SK-N-MC (cell line): Measurements from ENCODE around the gene HHAT.

Experiments
- DNase-seq: peaks from one replicate; pipeline ENCODE4 v3.0.0-alpha.2; 2011; ENCODE audit warnings: low read depth, low spot score
- H3K27ac ChIP-seq: fragments of 200-600 bp; sonication (generic); 2 replicates; pipeline ENCODE4 v1.5.1; 2016; ENCODE audit warnings: mixed run types
- H3K36me3 ChIP-seq: fragments of 200-600 bp; sonication (generic); 2 replicates; pipeline ENCODE4 v1.6.1; 2017; ENCODE audit warnings: antibody characterized with exemption, low read length, mixed read lengths; ENCODE audit not compliant: insufficient read depth
- H3K4me3 ChIP-seq: fragments of 200-600 bp; sonication (generic); 2 replicates; pipeline ENCODE4 v1.5.1; 2016
- H3K9ac ChIP-seq: fragments of 200-600 bp; sonication (generic); 2 replicates; pipeline ENCODE4 v1.8.0; 2017; ENCODE audit warnings: mixed run types, mixed read lengths; ENCODE audit not compliant: insufficient read length
- H3K9me3 ChIP-seq: fragments of 200-600 bp; sonication (generic); 2 replicates; pipeline ENCODE4 v1.6.1; 2017; ENCODE audit warnings: low read depth, mild to moderate bottlenecking, antibody characterized with exemption, low read length, moderate library complexity, mixed read lengths
- EZH2 ChIP-seq: fragments of 200-600 bp; sonication (generic); IDR thresholded peaks from one replicate; pipeline ENCODE4 v1.6.1; 2017; ENCODE audit warnings: antibody characterized with exemption
- FOXP2 ChIP-seq: optimal IDR thresholded peaks from 2 replicates; pipeline ENCODE3; 2011; ENCODE audit warnings: mild to moderate bottlenecking, moderate library complexity; ENCODE audit not compliant: insufficient read depth; ENCODE audit errors: extremely low read length, control extremely low read depth
- POLR2AphosphoS5 ChIP-seq: IDR thresholded peaks from 2 replicates; pipeline ENCODE4 v1.6.1; 2012; ENCODE audit warnings: mild to moderate bottlenecking, low read depth, low read length, borderline replicate concordance

HHAT gene

GRCh38 chr1:210688512-210689234, 360.0 kb downstream of the HHAT start:
- no peak for DNase-seq
- H3K9ac ChIP-seq = no peak overlapping the region
- H3K4me3 ChIP-seq = no peak overlapping the region
- no peak overlapping the region for H3K27ac ChIP-seq
- TF ChIP-seq FOXP2 = no peak
- TF ChIP-seq EZH2 = no peak
- no peak for TF ChIP-seq POLR2AphosphoS5
- no peaks in the 10 kb centered on the region for H3K9me3 ChIP-seq
- no peaks in the 10 kb centered on the region for H3K36me3 ChIP-seq

DNA sequence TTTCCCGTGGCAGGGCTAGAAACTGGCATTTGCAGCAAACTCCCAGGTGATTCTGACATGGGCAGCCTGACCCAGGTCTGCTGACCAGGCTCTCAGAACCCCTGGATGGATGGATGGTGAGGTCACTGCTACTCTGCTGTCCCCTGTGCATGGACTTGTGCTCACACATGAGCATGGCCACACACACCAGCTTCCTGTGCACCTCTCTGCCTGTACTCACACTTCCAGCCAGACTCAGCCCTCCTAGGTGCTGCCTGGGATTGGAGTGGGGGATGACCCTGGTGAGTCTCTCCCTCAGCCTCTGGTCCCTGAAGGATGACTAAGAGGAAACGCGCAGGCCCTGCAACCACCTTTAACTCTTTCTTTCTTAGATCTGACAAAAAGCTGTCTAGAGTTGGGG, 361.1 kb downstream of the HHAT start:
- Histone ChIP-seq H3K36me3 (no peaks in the 10 kb centered on the region), H3K9ac (no peak overlapping the region), H3K27ac (no peak overlapping the region), H3K9me3 (no peaks in the 10 kb centered on the region), H3K4me3 (no peak overlapping the region)
- TF ChIP-seq FOXP2 (no peak), POLR2AphosphoS5 (no peak), EZH2 (no peak)
- no peak for DNase-seq

DNA sequence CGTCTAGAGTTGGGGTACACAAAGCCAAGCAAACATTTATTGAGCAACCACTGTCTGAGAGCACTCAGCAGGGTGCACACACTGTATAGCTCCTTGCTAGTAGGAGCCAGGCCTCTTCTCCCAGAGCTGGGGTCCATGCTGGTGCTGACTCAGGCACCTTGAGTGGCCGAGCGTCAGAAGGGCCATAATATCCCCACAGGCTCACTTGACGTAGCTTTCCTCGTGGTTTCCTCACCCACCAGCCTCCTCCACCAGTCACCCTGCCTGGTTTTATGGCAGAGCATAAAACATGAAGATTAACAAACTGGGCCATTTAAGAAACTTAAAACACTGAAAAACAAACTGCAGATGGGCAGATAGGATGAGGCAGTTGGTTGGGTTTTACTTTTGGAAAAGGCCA, 361.5 kb downstream of the HHAT start:
- Histone ChIP-seq H3K4me3 (no peak overlapping the region), H3K36me3 (no peaks in the 10 kb centered on the region), H3K27ac (no peak overlapping the region), H3K9me3 (no peaks in the 10 kb centered on the region), H3K9ac (no peak overlapping the region)
- no peak for DNase-seq
- no peak for TF ChIP-seq FOXP2
- TF ChIP-seq EZH2 = no peak
- no peak for TF ChIP-seq POLR2AphosphoS5

DNA sequence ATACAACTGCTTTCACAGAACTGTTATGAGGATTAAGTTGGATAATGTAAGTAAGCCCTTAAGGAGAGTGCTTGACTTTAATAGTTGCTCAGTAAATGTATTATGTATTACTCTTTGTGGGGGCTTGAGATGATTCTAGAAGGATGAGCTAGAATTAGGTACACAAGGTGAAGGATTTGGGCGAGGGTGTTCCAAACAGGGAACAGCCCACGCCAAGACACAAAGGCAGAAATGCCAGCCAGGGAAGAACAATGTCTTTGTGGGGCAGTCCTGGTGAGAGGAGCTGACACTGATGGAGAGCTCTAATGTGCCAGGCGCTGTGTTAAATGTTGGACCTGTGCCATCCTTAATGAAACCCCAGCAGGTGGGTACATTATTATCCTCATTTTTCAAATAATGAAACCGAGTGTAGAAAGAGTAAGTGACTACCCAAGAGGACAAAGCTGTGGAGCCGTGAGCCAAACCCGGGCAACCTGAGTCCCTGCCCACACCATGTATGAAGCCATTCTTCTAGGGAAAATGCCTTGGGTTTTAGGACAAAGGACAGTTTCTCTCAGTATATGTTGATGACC, 362.4 kb downstream of the HHAT start:
- no peak for DNase-seq
- H3K27ac ChIP-seq = no peak overlapping the region
- no peaks in the 10 kb centered on the region for H3K9me3 ChIP-seq
- TF ChIP-seq EZH2 = no peak
- TF ChIP-seq FOXP2 = no peak
- TF ChIP-seq POLR2AphosphoS5 = no peak
- no peak overlapping the region for H3K4me3 ChIP-seq
- H3K9ac ChIP-seq = no peak overlapping the region
- no peaks in the 10 kb centered on the region for H3K36me3 ChIP-seq

DNA sequence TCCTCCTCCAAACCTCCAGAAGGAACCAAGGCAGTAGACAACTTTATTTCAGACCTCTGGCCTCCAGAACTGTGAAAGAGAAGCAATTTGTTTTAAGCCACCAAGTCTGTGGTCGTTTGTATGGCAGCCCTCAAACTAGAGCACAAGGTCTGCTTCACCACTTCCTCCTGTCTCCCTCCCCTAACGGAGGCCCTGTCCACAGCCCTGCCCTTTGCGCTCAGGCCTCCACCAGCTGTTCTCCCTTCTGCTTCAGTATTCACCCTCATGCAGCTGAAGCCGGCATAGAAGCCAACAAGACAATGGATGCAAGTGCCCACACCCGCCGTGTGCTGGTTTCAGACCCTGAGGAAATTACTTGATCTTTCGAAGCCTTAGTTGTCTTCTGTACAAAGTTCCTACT, 364.1 kb downstream of the HHAT start:
- Histone ChIP-seq H3K9ac (no peak overlapping the region), H3K9me3 (no peaks in the 10 kb centered on the region), H3K36me3 (no peaks in the 10 kb centered on the region), H3K27ac (no peak overlapping the region), H3K4me3 (no peak overlapping the region)
- DNase-seq = no peak
- TF ChIP-seq FOXP2 = no peak
- TF ChIP-seq POLR2AphosphoS5 = no peak
- TF ChIP-seq EZH2 = no peak

- Histone ChIP-seq H3K36me3 (no peaks in the 10 kb centered on the region), H3K9ac (no peak overlapping the region), H3K4me3 (no peak overlapping the region), H3K9me3 (no peaks in the 10 kb centered on the region), H3K27ac (no peak overlapping the region)
- no peak for DNase-seq
- TF ChIP-seq FOXP2 (no peak), POLR2AphosphoS5 (no peak), EZH2 (no peak)
Measured at GRCh38 chr1:210695026-210695425, 366.3 kb downstream of the HHAT start.

DNA sequence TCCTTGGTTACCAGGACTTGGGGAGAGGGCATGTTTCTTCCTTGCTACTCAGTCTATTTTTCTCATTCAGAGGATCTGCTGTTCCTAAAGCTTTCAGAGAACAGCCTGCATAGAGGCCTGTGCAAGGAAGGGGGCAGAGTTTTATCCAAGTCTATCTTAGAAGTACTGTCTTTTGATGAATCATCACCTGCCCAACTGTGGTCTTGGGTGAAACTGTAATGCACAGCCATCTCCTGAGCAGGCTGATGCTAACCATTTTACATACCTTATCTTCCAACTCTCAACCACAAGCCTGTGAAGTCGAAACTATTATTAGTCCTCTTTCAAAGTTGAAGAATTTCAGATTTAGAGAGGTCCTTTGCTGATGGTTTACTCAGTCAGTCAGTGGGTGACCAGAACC, 368.0 kb downstream of the HHAT start:
- TF ChIP-seq EZH2 (no peak), POLR2AphosphoS5 (no peak), FOXP2 (no peak)
- Histone ChIP-seq H3K4me3 (no peak overlapping the region), H3K36me3 (no peaks in the 10 kb centered on the region), H3K9ac (no peak overlapping the region), H3K9me3 (no peaks in the 10 kb centered on the region), H3K27ac (no peak overlapping the region)
- no peak for DNase-seq

DNA sequence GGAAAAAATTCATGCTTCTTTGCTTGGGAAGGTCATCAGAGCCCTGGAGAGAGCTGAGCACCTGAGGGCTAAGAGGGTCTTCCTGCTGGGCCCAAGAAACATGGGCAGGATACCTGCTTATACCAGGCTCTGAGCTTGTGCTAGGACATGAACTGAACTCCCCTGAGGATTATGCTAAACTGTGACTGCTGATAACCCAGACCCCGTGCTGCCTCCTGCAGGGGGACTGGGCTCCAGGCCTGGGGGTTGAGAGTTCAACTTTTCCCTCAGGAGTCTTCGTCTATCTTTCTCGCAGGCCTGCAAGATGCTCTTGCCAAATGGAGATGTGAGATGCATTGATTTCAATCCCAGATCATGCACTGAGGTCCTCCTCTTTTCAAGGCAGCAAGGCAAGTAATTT, 368.5 kb downstream of the HHAT start:
- H3K4me3 ChIP-seq = no peak overlapping the region
- no peak overlapping the region for H3K27ac ChIP-seq
- TF ChIP-seq EZH2 (no peak), FOXP2 (no peak), POLR2AphosphoS5 (no peak)

DNA sequence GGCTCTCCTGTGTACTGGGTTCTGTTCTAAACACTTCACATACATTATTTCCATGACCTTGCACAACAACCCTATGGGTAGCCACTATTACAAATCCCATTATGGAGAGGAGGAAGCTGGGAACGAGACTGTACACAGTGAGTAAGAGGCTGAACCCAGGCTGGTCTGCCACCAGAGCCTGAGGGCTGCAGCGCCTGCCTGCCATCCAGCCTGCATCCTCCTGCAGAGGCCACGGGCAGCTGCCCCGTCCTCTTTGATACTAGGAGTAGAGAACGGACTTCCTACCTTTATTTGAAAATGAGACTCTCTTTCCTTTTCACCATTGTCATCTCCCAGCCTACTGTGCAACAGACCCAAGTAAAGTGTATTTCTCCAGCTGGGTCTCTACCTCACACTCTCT, 370.0 kb downstream of the HHAT start:
- TF ChIP-seq EZH2 (no peak), FOXP2 (no peak)
- Histone ChIP-seq H3K27ac (no peak overlapping the region), H3K9me3 (no peaks in the 10 kb centered on the region), H3K9ac (no peak overlapping the region), H3K4me3 (no peak overlapping the region), H3K36me3 (no peaks in the 10 kb centered on the region)
- no peak for DNase-seq

More for the DNA sequence above, 368.5 kb downstream of the HHAT start:
- Histone ChIP-seq H3K9ac (no peak overlapping the region), H3K36me3 (no peaks in the 10 kb centered on the region), H3K9me3 (no peaks in the 10 kb centered on the region)
- DNase-seq = no peak
